ENCODE results near the gene PPIF.
"Not testable (repeated sequence)": the region's sequence is repeated elsewhere in the genome, so short reads cannot be mapped to it uniquely, and the experiment has no call there.

PPIF gene

GRCh38 chr10:79331709-79332108 is 15.6 kb upstream of the PPIF start:
- DNase-seq (ENCODE audit: low read depth) = peak; percentile 55

GRCh38 chr10:79332610-79333315 is 14.5 kb upstream of the PPIF start:
- DNase-seq (ENCODE audit: low read depth) = not testable (repeated sequence)

GRCh38 chr10:79333513-79333912 is 13.8 kb upstream of the PPIF start:
- no peak for DNase-seq (ENCODE audit: low read depth)

GRCh38 chr10:79334573-79334972 is 12.7 kb upstream of the PPIF start:
- no peak for DNase-seq (ENCODE audit: low read depth)

GRCh38 chr10:79335094-79335469 is 12.2 kb upstream of the PPIF start:
- no peak for DNase-seq (ENCODE audit: low read depth)

- DNase-seq (ENCODE audit: low read depth) = no peak
These were observed 11.6 kb upstream of the PPIF start for GRCh38 chr10:79335470-79336235.

- DNase-seq (ENCODE audit: low read depth) = no peak
These were observed 11.0 kb upstream of the PPIF start for GRCh38 chr10:79336276-79336675.

GRCh38 chr10:79336739-79337138 is 10.5 kb upstream of the PPIF start:
- DNase-seq (ENCODE audit: low read depth) = no peak

GRCh38 chr10:79337783-79338469 is 9.3 kb upstream of the PPIF start:
- not testable (repeated sequence) for DNase-seq (ENCODE audit: low read depth)

GRCh38 chr10:79339266-79339665 is 8.0 kb upstream of the PPIF start:
- DNase-seq (ENCODE audit: low read depth) = no peak

GRCh38 chr10:79340646-79341244 is 6.5 kb upstream of the PPIF start:
- DNase-seq (ENCODE audit: low read depth) = no peak

GRCh38 chr10:79342295-79342761 is 4.9 kb upstream of the PPIF start:
- no peak for DNase-seq (ENCODE audit: low read depth)

GRCh38 chr10:79342811-79343561 is 4.3 kb upstream of the PPIF start:
- DNase-seq (ENCODE audit: low read depth) = no peak

GRCh38 chr10:79344502-79345195 is 2.6 kb upstream of the PPIF start:
- no peak for DNase-seq (ENCODE audit: low read depth)

GRCh38 chr10:79345241-79346011 is 1.8 kb upstream of the PPIF start:
- no peak for DNase-seq (ENCODE audit: low read depth)

- DNase-seq (ENCODE audit: low read depth) = no peak
These were observed 1.3 kb upstream of the PPIF start for GRCh38 chr10:79346012-79346340.

GRCh38 chr10:79346388-79347225 is 662 bp upstream of the PPIF start:
- no peak for DNase-seq (ENCODE audit: low read depth)

- DNase-seq (ENCODE audit: low read depth) = peak; percentile 58
These were observed 798 bp downstream of the PPIF start for GRCh38 chr10:79347894-79348639.

- no peak for DNase-seq (ENCODE audit: low read depth)
These were observed 1.3 kb downstream of the PPIF start for GRCh38 chr10:79348640-79348988.

All from activated gamma-delta T cell treated with anti-CD3 and anti-CD28 coated beads, Interleukin-2, amount 50 U/mL, for 16 hours (primary cell).